BE2C (cell line): Measurements from ENCODE around the gene B4GALNT3.
A peak's percentile ranks its signal among the peaks of the same experiment; 100 is the strongest.

Source experiments
- DNase-seq: peaks from one replicate; pipeline ENCODE4 v3.0.0-alpha.2; 2020
- H3K27me3 ChIP-seq: fragments of 250-450 bp; sonication (Bioruptor Pico); 2 replicates; pipeline ENCODE4 v1.5.1; 2020; ENCODE audit warnings: mild to moderate bottlenecking
- H3K36me3 ChIP-seq: fragments of 250-450 bp; sonication (Bioruptor Pico); 2 replicates; pipeline ENCODE4 v1.5.1; 2020; ENCODE audit warnings: mild to moderate bottlenecking
- H3K4me1 ChIP-seq: fragments of 250-450 bp; sonication (Bioruptor Pico); 2 replicates; pipeline ENCODE4 v1.5.1; 2020
- H3K4me3 ChIP-seq: 2 replicates; pipeline ENCODE4 v1.5.1; 2011; ENCODE audit warnings: low read depth, low read length
- H3K9me3 ChIP-seq: fragments of 250-450 bp; sonication (Bioruptor Pico); 2 replicates; pipeline ENCODE4 v1.5.1; 2020
- TF ChIP-seq, protein P1 (sequence below): IDR thresholded peaks from 2 replicates; pipeline ENCODE4 v1.5.1; 2012; ENCODE audit warnings: mild to moderate bottlenecking, low read depth, low read length

Gene B4GALNT3

DNA sequence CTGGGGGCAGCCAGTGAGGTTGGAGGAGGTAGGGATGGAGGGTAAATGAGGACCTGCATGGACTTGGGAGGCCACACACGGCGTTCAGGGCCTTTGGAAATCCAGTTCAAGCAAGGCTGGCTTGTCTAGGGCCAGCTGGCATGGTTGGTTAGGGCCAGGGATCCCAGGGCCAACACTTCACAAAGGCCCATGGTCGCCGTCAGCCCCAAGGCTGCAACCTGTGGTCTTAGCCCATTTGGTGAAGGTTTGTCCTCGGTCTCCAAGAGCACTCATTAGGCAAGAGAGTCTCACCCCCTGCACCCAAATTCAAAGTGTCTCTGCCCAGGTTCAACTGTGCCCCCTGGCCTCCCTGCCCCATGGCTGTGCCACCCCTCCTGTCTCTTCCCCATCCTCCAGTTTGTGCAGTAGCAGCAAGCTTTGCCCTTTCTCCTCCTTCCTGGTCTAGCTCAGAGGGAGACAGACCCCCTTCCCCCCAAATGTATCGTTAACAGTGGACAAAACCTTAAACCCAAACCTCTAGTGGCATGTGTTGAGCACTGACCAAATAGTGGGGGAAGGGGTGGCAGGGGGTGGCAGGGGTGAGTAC, 109.4 kb downstream of the B4GALNT3 start:
- Histone ChIP-seq H3K27me3 (no peaks in the 10 kb centered on the region), H3K4me1 (peaks cover 13% of the 10 kb centered on the region), H3K36me3 (no peaks in the 10 kb centered on the region), H3K9me3 (no peaks in the 10 kb centered on the region), H3K4me3 (no peak overlapping the region; the same call in none of the 2 replicates)
- DNase-seq = no peak
- TF ChIP-seq, protein P1, sequence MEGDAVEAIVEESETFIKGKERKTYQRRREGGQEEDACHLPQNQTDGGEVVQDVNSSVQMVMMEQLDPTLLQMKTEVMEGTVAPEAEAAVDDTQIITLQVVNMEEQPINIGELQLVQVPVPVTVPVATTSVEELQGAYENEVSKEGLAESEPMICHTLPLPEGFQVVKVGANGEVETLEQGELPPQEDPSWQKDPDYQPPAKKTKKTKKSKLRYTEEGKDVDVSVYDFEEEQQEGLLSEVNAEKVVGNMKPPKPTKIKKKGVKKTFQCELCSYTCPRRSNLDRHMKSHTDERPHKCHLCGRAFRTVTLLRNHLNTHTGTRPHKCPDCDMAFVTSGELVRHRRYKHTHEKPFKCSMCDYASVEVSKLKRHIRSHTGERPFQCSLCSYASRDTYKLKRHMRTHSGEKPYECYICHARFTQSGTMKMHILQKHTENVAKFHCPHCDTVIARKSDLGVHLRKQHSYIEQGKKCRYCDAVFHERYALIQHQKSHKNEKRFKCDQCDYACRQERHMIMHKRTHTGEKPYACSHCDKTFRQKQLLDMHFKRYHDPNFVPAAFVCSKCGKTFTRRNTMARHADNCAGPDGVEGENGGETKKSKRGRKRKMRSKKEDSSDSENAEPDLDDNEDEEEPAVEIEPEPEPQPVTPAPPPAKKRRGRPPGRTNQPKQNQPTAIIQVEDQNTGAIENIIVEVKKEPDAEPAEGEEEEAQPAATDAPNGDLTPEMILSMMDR = no peak

- H3K4me1 ChIP-seq = peaks cover 13% of the 10 kb centered on the region
- H3K4me3 ChIP-seq = peak overlapping the region; percentile 75
- TF ChIP-seq, protein P1 = peak; percentile 82
- no peaks in the 10 kb centered on the region for H3K36me3 ChIP-seq
- no peaks in the 10 kb centered on the region for H3K27me3 ChIP-seq
- H3K9me3 ChIP-seq = no peaks in the 10 kb centered on the region
- peak; percentile 92 for DNase-seq
Measured at GRCh38 chr12:569803-570434, 110.2 kb downstream of the B4GALNT3 start.

DNA sequence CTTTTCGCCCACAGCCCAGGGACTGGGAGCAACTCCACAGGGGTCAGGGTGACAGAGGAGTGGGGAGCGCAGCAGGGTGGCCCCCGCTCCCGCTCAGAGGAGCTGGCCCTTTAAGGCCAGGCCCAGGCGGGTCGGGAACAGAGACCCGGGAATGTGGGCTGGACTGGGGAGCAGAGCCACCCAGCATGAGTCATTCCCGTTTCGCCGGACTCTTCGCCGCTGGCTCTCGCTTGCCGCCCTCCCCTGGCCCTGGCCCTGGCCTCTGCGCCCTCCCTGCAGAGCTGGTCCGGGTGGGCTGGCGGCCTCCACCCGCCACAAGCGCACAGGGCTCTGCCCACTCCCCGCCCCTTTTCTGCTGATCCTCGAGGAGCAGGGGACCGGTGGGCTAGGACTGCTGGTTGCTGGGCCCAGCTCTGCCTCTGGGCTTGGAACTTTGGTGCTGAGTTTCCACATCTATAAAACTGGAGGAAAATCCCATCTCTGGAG, 110.7 kb downstream of the B4GALNT3 start:
- TF ChIP-seq, protein P1 = no peak
- DNase-seq = peak; percentile 68
- H3K36me3 ChIP-seq = no peaks in the 10 kb centered on the region
- peaks cover 17% of the 10 kb centered on the region for H3K4me1 ChIP-seq
- no peaks in the 10 kb centered on the region for H3K27me3 ChIP-seq
- no peaks in the 10 kb centered on the region for H3K9me3 ChIP-seq
- peak overlapping the region; percentile 75 for H3K4me3 ChIP-seq

DNA sequence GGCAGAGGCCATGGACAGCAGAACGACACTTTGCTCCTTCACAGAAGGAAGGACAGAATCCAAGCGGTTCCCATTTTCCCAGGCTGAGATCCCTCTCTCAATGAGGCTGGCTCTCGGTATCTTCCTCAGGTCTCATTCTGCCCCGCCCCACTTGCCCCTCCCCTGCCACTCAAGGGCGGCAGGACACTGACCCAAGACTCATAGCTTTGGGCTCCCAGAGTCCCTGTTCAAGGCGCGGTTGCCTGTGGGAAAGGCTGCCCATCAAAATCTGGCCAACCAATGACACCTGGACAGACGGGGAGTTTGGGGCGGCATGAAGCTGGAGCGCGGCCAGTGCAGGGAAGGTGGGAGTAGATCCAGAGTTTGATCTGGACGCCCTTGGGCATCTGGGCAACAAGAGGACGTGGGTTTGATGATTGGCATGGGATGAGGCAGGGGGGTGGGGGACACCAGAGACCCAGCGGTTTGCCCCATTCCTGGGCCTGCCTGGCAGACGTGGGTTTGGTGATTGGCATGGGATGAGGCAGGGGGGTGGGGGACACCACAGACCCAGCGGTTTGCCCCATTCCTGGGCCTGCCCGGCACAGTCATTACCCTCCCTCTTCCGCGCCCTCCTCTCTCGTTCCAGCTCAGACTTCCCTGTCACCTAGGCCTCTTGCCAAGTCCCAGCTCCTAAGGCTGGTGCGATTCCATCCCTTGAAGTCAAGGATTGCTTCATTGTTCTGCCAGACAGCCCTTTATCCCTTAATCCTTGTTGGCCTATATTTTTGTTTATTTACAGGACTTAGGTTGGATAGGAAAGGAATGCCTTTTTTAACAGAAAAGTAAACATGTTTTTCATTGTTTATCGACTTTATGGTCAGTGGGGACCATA, 111.4 kb downstream of the B4GALNT3 start:
- Histone ChIP-seq H3K36me3 (no peaks in the 10 kb centered on the region), H3K4me3 (peak overlapping the region; percentile 75), H3K9me3 (no peaks in the 10 kb centered on the region), H3K27me3 (no peaks in the 10 kb centered on the region), H3K4me1 (peaks cover 22% of the 10 kb centered on the region)
- TF ChIP-seq, protein P1 = no peak
- no peak for DNase-seq

- Histone ChIP-seq H3K4me3 (no peak overlapping the region), H3K9me3 (no peaks in the 10 kb centered on the region), H3K4me1 (peaks cover 25% of the 10 kb centered on the region), H3K27me3 (no peaks in the 10 kb centered on the region), H3K36me3 (no peaks in the 10 kb centered on the region)
- TF ChIP-seq, protein P1 = no peak
- no peak for DNase-seq
Measured at GRCh38 chr12:571795-572531, 112.2 kb downstream of the B4GALNT3 start.
